DND-41 (cell line): ENCODE results near the gene KTI12.

ENCODE experiments used
- ATAC-seq: fragments of 200-7000 bp; cut with Tn5 transposase; 3 replicates; pipeline ENCODE4 v1.9.1; 2021; ENCODE audit warnings: low read depth; ENCODE audit not compliant: insufficient read depth
- DNase-seq: peaks from one replicate; pipeline ENCODE4 v3.0.0-alpha.2; 2020
- H2AFZ ChIP-seq: 2 replicates; pipeline ENCODE4 v1.6.0; 2012; ENCODE audit warnings: low read depth, low read length
- H3K27ac ChIP-seq: 2 replicates; pipeline ENCODE4 v1.5.1; 2012; ENCODE audit warnings: low read length, inconsistent platforms
- H3K27me3 ChIP-seq: fragments of 200-600 bp; sonication (generic); 2 replicates; pipeline ENCODE4 v1.6.0; 2012; ENCODE audit warnings: low read length, mild to moderate bottlenecking, inconsistent platforms; ENCODE audit not compliant: insufficient read depth, poor library complexity
- H3K36me3 ChIP-seq: 2 replicates; pipeline ENCODE4 v1.5.1; 2012; ENCODE audit warnings: low read length, inconsistent platforms; ENCODE audit not compliant: insufficient read depth
- H3K4me1 ChIP-seq: 2 replicates; pipeline ENCODE4 v1.5.1; 2012; ENCODE audit warnings: mild to moderate bottlenecking, low read length; ENCODE audit not compliant: insufficient read depth
- H3K4me2 ChIP-seq: 2 replicates; pipeline ENCODE4 v1.6.0; 2012; ENCODE audit warnings: mild to moderate bottlenecking, moderate library complexity, low read length, inconsistent platforms; ENCODE audit not compliant: insufficient read depth
- H3K4me3 ChIP-seq, 2 experiments: fragments of 200-600 bp in 1 of 2; shearing (Covaris generic) in 1 of 2; 2 replicates each; pipeline ENCODE4 v1.5.1; 2012 to 2016; ENCODE audit warnings: inconsistent platforms in 2 of 2, low read length in 2 of 2, mild to moderate bottlenecking in 2 of 2, low read depth in 1 of 2, moderate library complexity in 1 of 2
- H3K79me2 ChIP-seq: 2 replicates; pipeline ENCODE4 v1.6.0; 2012; ENCODE audit warnings: low read length, inconsistent platforms; ENCODE audit not compliant: insufficient read depth
- H3K9ac ChIP-seq: 2 replicates; pipeline ENCODE4 v1.6.0; 2012; ENCODE audit warnings: low read depth, mild to moderate bottlenecking, inconsistent platforms, low read length, moderate library complexity
- H3K9me3 ChIP-seq: 2 replicates; pipeline ENCODE4 v1.5.1; 2012; ENCODE audit warnings: low read length, moderate library complexity, mild to moderate bottlenecking, inconsistent platforms; ENCODE audit not compliant: insufficient read depth, severe bottlenecking
- H4K20me1 ChIP-seq: 2 replicates; pipeline ENCODE4 v1.6.0; 2012; ENCODE audit warnings: low read length; ENCODE audit not compliant: insufficient read depth
- CTCF ChIP-seq: IDR thresholded peaks from 2 replicates; pipeline ENCODE4 v1.5.1; 2012; ENCODE audit warnings: borderline replicate concordance, low read length, moderate library complexity, mild to moderate bottlenecking; ENCODE audit not compliant: poor library complexity, severe bottlenecking; ENCODE audit errors: extremely low read depth
- EZH2 ChIP-seq: IDR thresholded peaks from 3 replicates; pipeline ENCODE4 v1.6.1; 2012; ENCODE audit warnings: borderline replicate concordance, low read depth, mild to moderate bottlenecking, moderate library complexity, low read length, inconsistent platforms; ENCODE audit not compliant: severe bottlenecking

The KTI12 gene

GRCh38 chr1:52045236-52045635 lies 11.6 kb upstream of the KTI12 start:
- Histone ChIP-seq H3K27ac (no peak overlapping the region), H3K9me3 (no peaks in the 10 kb centered on the region), H3K4me3 (no peak overlapping the region), H3K79me2 (peaks cover 95% of the 10 kb centered on the region), H4K20me1 (peaks cover 44% of the 10 kb centered on the region), H3K4me2 (0 out of 2 replicates have a peak overlapping the region, but pooled peaks have one; percentile 13), H2AFZ (no peak overlapping the region), H3K36me3 (peaks cover 71% of the 10 kb centered on the region), H3K4me1 (peaks cover 29% of the 10 kb centered on the region), H3K27me3 (no peaks in the 10 kb centered on the region), H3K9ac (no peak overlapping the region)
- DNase-seq: no peak
- TF ChIP-seq CTCF (no peak), EZH2 (no peak)
- no peak for ATAC-seq

- peaks cover 33% of the 10 kb centered on the region for H4K20me1 ChIP-seq
- no peak overlapping the region for H3K27ac ChIP-seq
- peaks cover 13% of the 10 kb centered on the region for H3K4me1 ChIP-seq
- no peak for ATAC-seq
- no peak overlapping the region for H3K4me2 ChIP-seq
- DNase-seq: no peak
- peaks cover 74% of the 10 kb centered on the region for H3K79me2 ChIP-seq
- H3K27me3 ChIP-seq: no peaks in the 10 kb centered on the region
- peaks cover 77% of the 10 kb centered on the region for H3K36me3 ChIP-seq
- no peaks in the 10 kb centered on the region for H3K9me3 ChIP-seq
- no peak overlapping the region for H3K4me3 ChIP-seq
- TF ChIP-seq EZH2 (no peak), CTCF (no peak)
- H2AFZ ChIP-seq: no peak overlapping the region
- H3K9ac ChIP-seq: no peak overlapping the region
Measured at GRCh38 chr1:52041551-52042185, 8.1 kb upstream of the KTI12 start.

- Histone ChIP-seq H3K9ac (no peak overlapping the region), H3K36me3 (peaks cover 69% of the 10 kb centered on the region)
Measured at GRCh38 chr1:52037909-52038308, 4.3 kb upstream of the KTI12 start.

More at GRCh38 chr1:52037909-52038308, 4.3 kb upstream of the KTI12 start:
- Histone ChIP-seq H3K27me3 (no peaks in the 10 kb centered on the region), H4K20me1 (peaks cover 14% of the 10 kb centered on the region), H2AFZ (no peak overlapping the region), H3K9me3 (no peaks in the 10 kb centered on the region), H3K79me2 (peaks cover 61% of the 10 kb centered on the region), H3K4me3 (no peak overlapping the region), H3K27ac (no peak overlapping the region), H3K4me1 (peaks cover 18% of the 10 kb centered on the region), H3K4me2 (no peak overlapping the region)
- ATAC-seq: no peak
- TF ChIP-seq CTCF: no peak
- no peak for TF ChIP-seq EZH2
- DNase-seq: no peak
